HEK293 (cell line): ENCODE measurements around the gene SERINC2.

ENCODE experiments used
- ZFP37 ChIP-seq: fragments of 450-650 bp; formaldehyde crosslinking; IDR thresholded peaks from 2 replicates; pipeline ENCODE4 v1.5.1; 2016; ENCODE audit warnings: missing biosample characterization, missing genetic modification characterization
- ZNF558 ChIP-seq: fragments of 450-650 bp; formaldehyde crosslinking; IDR thresholded peaks from 2 replicates; pipeline ENCODE4 v1.5.1; 2016; ENCODE audit warnings: missing biosample characterization, missing genetic modification characterization
- ZNF777 ChIP-seq: fragments of 450-650 bp; formaldehyde crosslinking; IDR thresholded peaks from 2 replicates; pipeline ENCODE4 v1.5.1; 2017; ENCODE audit warnings: missing biosample characterization, missing genetic modification characterization, borderline replicate concordance
- ZNF785 ChIP-seq: fragments of 450-650 bp; formaldehyde crosslinking; IDR thresholded peaks from 2 replicates; pipeline ENCODE4 v1.5.1; 2016; ENCODE audit warnings: missing biosample characterization, missing genetic modification characterization

DNA sequence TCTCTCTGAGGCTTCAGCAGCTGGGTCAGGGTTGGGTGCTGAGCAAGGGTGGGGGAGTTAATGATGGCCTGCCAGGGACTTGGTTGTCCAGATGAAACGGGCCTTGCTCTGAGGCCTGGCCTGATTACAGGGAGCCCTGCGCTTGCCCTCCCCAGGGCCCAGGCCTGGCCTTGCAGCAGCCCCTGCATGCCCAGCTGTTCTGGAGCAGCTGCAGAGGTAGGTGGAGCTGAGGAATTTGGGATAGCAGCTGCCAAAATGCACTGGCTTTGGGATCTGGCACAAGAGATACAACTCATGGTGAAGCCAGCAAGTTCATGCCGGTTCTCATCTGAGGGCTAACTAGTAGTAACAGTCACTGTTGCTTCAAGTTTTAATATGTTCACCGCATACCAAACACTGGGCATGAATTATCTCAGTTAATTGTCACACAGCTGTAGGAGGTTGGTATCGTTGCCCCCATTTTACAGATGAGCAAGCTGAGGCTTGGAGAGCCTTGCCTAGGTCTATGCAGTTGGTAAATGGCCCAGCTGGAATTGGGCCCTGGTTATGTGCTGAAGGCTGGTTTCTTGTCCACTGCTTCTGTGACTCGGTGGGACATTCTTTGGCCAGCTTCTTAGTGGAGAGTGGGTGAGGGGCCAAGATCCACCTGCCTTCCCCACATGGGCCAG lies 7.3 kb upstream of the SERINC2 start:
- TF ChIP-seq ZNF558 (tag by site-specific recombination) = no peak
- no peak for TF ChIP-seq ZNF777 (tag by site-specific recombination)
- TF ChIP-seq ZFP37 (tag by site-specific recombination) = no peak
- no peak for TF ChIP-seq ZNF785 (tag by site-specific recombination)
